HEK293 (cell line): ENCODE results near the gene CMPK1.

Experiments used
- CTCF ChIA-PET: fragments of 350-600 bp; formaldehyde crosslinking; extraction: SDS; loops from one replicate; lab custom pipeline; 2021; ENCODE audit warnings: antibody characterized with exemption; lab: Yijun Ruan, JAX
- POLR2A ChIA-PET: fragments of 300-600 bp; formaldehyde crosslinking; extraction: SDS; loops from one replicate; lab custom pipeline; 2020; ENCODE audit warnings: antibody characterized with exemption, inconsistent platforms; lab: Yijun Ruan, JAX
- H3K27ac ChIP-seq: fragments of 200-500 bp; sonication (Bioruptor generic); 2 replicates; pipeline ENCODE4 v1.5.1; 2014; ENCODE audit warnings: low read depth, low read length, control low read depth, inconsistent platforms; ENCODE audit errors: extremely low read depth
- H3K36me3 ChIP-seq, 2 experiments: fragments of 200-500 bp in 1 of 2; sonication (Bioruptor generic) in 1 of 2; 1 replicate in 1 of 2; 2 replicates in 1 of 2; pipeline ENCODE4 v1.5.1; 2014 to 2017; ENCODE audit warnings: inconsistent platforms in 2 of 2, low read length in 2 of 2; ENCODE audit not compliant: control insufficient read depth in 2 of 2, insufficient read depth in 1 of 2
- H3K4me1 ChIP-seq: fragments of 200-500 bp; sonication (Bioruptor generic); 2 replicates; pipeline ENCODE4 v1.5.1; 2014; ENCODE audit warnings: mild to moderate bottlenecking, low read length, inconsistent platforms; ENCODE audit not compliant: control insufficient read depth, insufficient read depth
- H3K4me3 ChIP-seq: 2 replicates; pipeline ENCODE4 v1.5.1; 2011; ENCODE audit warnings: low read depth, mild to moderate bottlenecking, control low read depth, low read length, moderate library complexity
- H3K9me3 ChIP-seq: fragments of 200-500 bp; sonication (Bioruptor generic); 2 replicates; pipeline ENCODE4 v1.5.1; 2014; ENCODE audit warnings: low read depth, low read length, inconsistent platforms; ENCODE audit not compliant: control insufficient read depth, insufficient read depth
- BCL11B ChIP-seq: fragments of 450-650 bp; formaldehyde crosslinking; IDR thresholded peaks from 2 replicates; pipeline ENCODE4 v1.5.1; 2016; ENCODE audit warnings: low read depth, missing biosample characterization, missing genetic modification characterization
- GLI4 ChIP-seq: fragments of 450-650 bp; formaldehyde crosslinking; IDR thresholded peaks from 2 replicates; pipeline ENCODE4 v1.5.1; 2016; ENCODE audit warnings: missing biosample characterization, missing genetic modification characterization
- OSR2 ChIP-seq: fragments of 450-650 bp; formaldehyde crosslinking; IDR thresholded peaks from 2 replicates; pipeline ENCODE4 v1.5.1; 2016; ENCODE audit warnings: missing biosample characterization, missing genetic modification characterization
- SCRT2 ChIP-seq: fragments of 450-650 bp; formaldehyde crosslinking; IDR thresholded peaks from 2 replicates; pipeline ENCODE4 v1.5.1; 2016; ENCODE audit warnings: missing biosample characterization, missing genetic modification characterization
- ZBTB48 ChIP-seq: fragments of 450-650 bp; formaldehyde crosslinking; IDR thresholded peaks from 2 replicates; pipeline ENCODE4 v1.5.1; 2016; ENCODE audit warnings: missing biosample characterization, missing genetic modification characterization
- ZNF132 ChIP-seq: fragments of 450-650 bp; formaldehyde crosslinking; IDR thresholded peaks from 2 replicates; pipeline ENCODE4 v1.5.1; 2017; ENCODE audit warnings: missing biosample characterization, missing genetic modification characterization, borderline replicate concordance
- ZNF214 ChIP-seq: fragments of 450-650 bp; formaldehyde crosslinking; IDR thresholded peaks from 2 replicates; pipeline ENCODE4 v1.5.1; 2017; ENCODE audit warnings: missing biosample characterization, mild to moderate bottlenecking, missing genetic modification characterization, borderline replicate concordance
- ZNF416 ChIP-seq: fragments of 450-650 bp; formaldehyde crosslinking; IDR thresholded peaks from 2 replicates; pipeline ENCODE4 v1.5.1; 2016; ENCODE audit warnings: missing biosample characterization, missing genetic modification characterization
- ZNF473 ChIP-seq: fragments of 450-650 bp; formaldehyde crosslinking; IDR thresholded peaks from 2 replicates; pipeline ENCODE4 v1.5.1; 2017; ENCODE audit warnings: missing biosample characterization, missing genetic modification characterization
- ZNF510 ChIP-seq: fragments of 450-650 bp; formaldehyde crosslinking; IDR thresholded peaks from 2 replicates; pipeline ENCODE4 v1.5.1; 2018; ENCODE audit warnings: mild to moderate bottlenecking, missing genetic modification characterization, missing biosample characterization; ENCODE audit not compliant: insufficient replicate concordance
- ZNF529 ChIP-seq: fragments of 450-650 bp; formaldehyde crosslinking; IDR thresholded peaks from 2 replicates; pipeline ENCODE4 v1.5.1; 2017; ENCODE audit warnings: missing genetic modification characterization, missing biosample characterization; ENCODE audit not compliant: insufficient replicate concordance
- ZNF596 ChIP-seq: fragments of 450-650 bp; IDR thresholded peaks from 2 replicates; pipeline ENCODE4 v1.5.0; 2018; ENCODE audit warnings: missing biosample characterization, mild to moderate bottlenecking, missing genetic modification characterization, moderate library complexity
- ZNF621 ChIP-seq: fragments of 450-650 bp; formaldehyde crosslinking; IDR thresholded peaks from 2 replicates; pipeline ENCODE4 v1.5.1; 2017; ENCODE audit warnings: missing biosample characterization, missing genetic modification characterization
- ZNF626 ChIP-seq: fragments of 450-650 bp; sonication (Bioruptor Pico); formaldehyde crosslinking; IDR thresholded peaks from 2 replicates; pipeline ENCODE4 v1.5.1; 2018; ENCODE audit warnings: missing biosample characterization, missing genetic modification characterization, inconsistent platforms
- ZNF629 ChIP-seq: fragments of 450-650 bp; formaldehyde crosslinking; IDR thresholded peaks from 2 replicates; pipeline ENCODE4 v1.5.1; 2017; ENCODE audit warnings: missing biosample characterization, missing genetic modification characterization
- ZNF658 ChIP-seq: fragments of 450-650 bp; formaldehyde crosslinking; IDR thresholded peaks from 2 replicates; pipeline ENCODE4; 2016; ENCODE audit warnings: missing biosample characterization, missing genetic modification characterization
- ZNF747 ChIP-seq: fragments of 450-650 bp; formaldehyde crosslinking; IDR thresholded peaks from 2 replicates; pipeline ENCODE4 v1.5.1; 2016; ENCODE audit warnings: missing biosample characterization, missing genetic modification characterization
- ZNF792 ChIP-seq: fragments of 450-650 bp; formaldehyde crosslinking; IDR thresholded peaks from 2 replicates; pipeline ENCODE4 v1.5.1; 2016; ENCODE audit warnings: missing biosample characterization, missing genetic modification characterization
- TF ChIP-seq, protein P1 (sequence below): fragments of 450-650 bp; formaldehyde crosslinking; IDR thresholded peaks from 2 replicates; pipeline ENCODE4 v1.5.1; 2016; ENCODE audit warnings: missing biosample characterization, missing genetic modification characterization
- TF ChIP-seq, protein P2 (sequence below): fragments of 450-650 bp; formaldehyde crosslinking; IDR thresholded peaks from 2 replicates; pipeline ENCODE4 v1.5.1; 2017; ENCODE audit warnings: missing biosample characterization, missing genetic modification characterization
- TF ChIP-seq, protein P3 (sequence below): fragments of 450-650 bp; formaldehyde crosslinking; IDR thresholded peaks from 2 replicates; pipeline ENCODE4 v1.5.1; 2017; ENCODE audit warnings: missing biosample characterization, mild to moderate bottlenecking, missing genetic modification characterization, moderate library complexity
- TF ChIP-seq, protein P4 (sequence below): fragments of 450-650 bp; formaldehyde crosslinking; IDR thresholded peaks from 2 replicates; pipeline ENCODE4 v1.5.1; 2016; ENCODE audit warnings: missing biosample characterization, missing genetic modification characterization
- TF ChIP-seq, protein P5 (sequence below): fragments of 450-650 bp; formaldehyde crosslinking; IDR thresholded peaks from 2 replicates; pipeline ENCODE4 v1.5.1; 2017; ENCODE audit warnings: missing biosample characterization, missing genetic modification characterization
- TF ChIP-seq, protein P6 (sequence below): fragments of 450-650 bp; formaldehyde crosslinking; IDR thresholded peaks from 2 replicates; pipeline ENCODE4 v1.5.1; 2016; ENCODE audit warnings: missing biosample characterization, missing genetic modification characterization

The CMPK1 gene

DNA sequence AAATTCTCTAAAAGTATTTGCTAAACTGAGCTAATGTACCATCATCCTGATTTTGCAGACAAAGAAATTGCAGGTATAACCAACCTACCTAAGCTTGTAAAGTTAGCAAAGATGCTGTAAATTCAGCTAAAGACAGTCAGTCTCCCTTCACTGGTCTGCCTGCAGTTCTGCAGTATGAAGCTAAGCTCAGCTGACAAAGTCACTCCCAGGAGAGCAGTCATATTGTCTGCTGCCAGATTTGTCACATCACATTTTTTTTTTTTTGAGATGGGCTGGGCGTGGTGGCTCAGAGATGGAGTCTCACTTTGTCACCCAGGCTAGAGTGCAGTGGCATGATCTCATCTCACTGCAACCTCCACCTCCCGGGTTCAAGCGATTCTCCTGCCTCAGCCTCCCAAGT, 8.9 kb upstream of the CMPK1 start:
- ChIA-PET CTCF (interaction anchor here (0.6 to 2.3 kb wide), 2 partner anchors 8 to 87 kb away, joined by 4 to 9 read pairs; partner anchors contain the start of gene CMPK1), POLR2A (interaction anchor here (0.8 to 4.5 kb wide), 2 partner anchors 9 to 10 kb away, joined by 5 to 32 read pairs; partner anchors contain the start of genes CMPK1 and STIL)
- TF ChIP-seq ZNF416 (tag by site-specific recombination) (no peak), SCRT2 (tag by site-specific recombination) (no peak), ZNF529 (no peak), GLI4 (no peak), BCL11B (tag by site-specific recombination) (no peak), ZNF621 (tag by site-specific recombination) (no peak), ZNF629 (tag by site-specific recombination) (no peak), ZNF214 (tag by site-specific recombination) (no peak), ZNF473 (no peak), ZNF792 (tag by site-specific recombination) (no peak), OSR2 (tag by site-specific recombination) (no peak), ZNF132 (tag by site-specific recombination) (no peak)
- TF ChIP-seq, protein P1, sequence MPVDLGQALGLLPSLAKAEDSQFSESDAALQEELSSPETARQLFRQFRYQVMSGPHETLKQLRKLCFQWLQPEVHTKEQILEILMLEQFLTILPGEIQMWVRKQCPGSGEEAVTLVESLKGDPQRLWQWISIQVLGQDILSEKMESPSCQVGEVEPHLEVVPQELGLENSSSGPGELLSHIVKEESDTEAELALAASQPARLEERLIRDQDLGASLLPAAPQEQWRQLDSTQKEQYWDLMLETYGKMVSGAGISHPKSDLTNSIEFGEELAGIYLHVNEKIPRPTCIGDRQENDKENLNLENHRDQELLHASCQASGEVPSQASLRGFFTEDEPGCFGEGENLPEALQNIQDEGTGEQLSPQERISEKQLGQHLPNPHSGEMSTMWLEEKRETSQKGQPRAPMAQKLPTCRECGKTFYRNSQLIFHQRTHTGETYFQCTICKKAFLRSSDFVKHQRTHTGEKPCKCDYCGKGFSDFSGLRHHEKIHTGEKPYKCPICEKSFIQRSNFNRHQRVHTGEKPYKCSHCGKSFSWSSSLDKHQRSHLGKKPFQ = no peak
- TF ChIP-seq, protein P2, sequence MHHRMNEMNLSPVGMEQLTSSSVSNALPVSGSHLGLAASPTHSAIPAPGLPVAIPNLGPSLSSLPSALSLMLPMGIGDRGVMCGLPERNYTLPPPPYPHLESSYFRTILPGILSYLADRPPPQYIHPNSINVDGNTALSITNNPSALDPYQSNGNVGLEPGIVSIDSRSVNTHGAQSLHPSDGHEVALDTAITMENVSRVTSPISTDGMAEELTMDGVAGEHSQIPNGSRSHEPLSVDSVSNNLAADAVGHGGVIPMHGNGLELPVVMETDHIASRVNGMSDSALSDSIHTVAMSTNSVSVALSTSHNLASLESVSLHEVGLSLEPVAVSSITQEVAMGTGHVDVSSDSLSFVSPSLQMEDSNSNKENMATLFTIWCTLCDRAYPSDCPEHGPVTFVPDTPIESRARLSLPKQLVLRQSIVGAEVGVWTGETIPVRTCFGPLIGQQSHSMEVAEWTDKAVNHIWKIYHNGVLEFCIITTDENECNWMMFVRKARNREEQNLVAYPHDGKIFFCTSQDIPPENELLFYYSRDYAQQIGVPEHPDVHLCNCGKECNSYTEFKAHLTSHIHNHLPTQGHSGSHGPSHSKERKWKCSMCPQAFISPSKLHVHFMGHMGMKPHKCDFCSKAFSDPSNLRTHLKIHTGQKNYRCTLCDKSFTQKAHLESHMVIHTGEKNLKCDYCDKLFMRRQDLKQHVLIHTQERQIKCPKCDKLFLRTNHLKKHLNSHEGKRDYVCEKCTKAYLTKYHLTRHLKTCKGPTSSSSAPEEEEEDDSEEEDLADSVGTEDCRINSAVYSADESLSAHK (tag by site-specific recombination) = no peak
- H3K36me3 ChIP-seq = no peaks in the 10 kb centered on the region
- H3K27ac ChIP-seq = no peak overlapping the region
- H3K4me3 ChIP-seq = no peak overlapping the region
- H3K9me3 ChIP-seq = no peaks in the 10 kb centered on the region
- no peaks in the 10 kb centered on the region; the same call in 1 of the 2 replicates for H3K4me1 ChIP-seq

DNA sequence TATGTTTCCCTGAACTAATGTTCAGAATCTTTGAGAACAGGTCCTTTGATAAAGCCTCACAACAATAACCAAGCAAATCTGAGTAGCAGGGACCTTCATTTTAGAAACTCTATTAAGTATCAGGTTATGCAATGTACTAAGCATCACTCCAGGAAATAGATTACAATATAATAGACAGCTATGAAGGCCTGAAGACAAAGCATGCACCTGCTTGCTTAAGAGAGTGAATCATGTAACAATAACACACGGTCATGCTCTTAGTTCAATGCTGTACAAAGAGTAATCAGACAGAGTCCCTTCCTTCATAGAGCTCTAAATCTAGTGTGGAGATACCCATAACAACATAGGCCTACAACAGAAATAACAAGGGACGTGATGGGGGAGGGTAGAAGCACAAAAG, 8.1 kb upstream of the CMPK1 start:
- Histone ChIP-seq H3K4me3 (no peak overlapping the region), H3K9me3 (no peaks in the 10 kb centered on the region), H3K4me1 (no peaks in the 10 kb centered on the region; the same call in 1 of the 2 replicates), H3K36me3 (no peaks in the 10 kb centered on the region), H3K27ac (no peak overlapping the region)
- POLR2A ChIA-PET = interaction anchor here (4.5 kb wide), 1 partner anchor 11 kb away, joined by 32 read pairs; the partner anchor contains the start of gene STIL
- CTCF ChIA-PET = interaction anchor here (1.2 kb wide), 1 partner anchor 8 kb away, joined by 4 read pairs; no protein-coding TSS in a partner anchor
- TF ChIP-seq, protein P3, sequence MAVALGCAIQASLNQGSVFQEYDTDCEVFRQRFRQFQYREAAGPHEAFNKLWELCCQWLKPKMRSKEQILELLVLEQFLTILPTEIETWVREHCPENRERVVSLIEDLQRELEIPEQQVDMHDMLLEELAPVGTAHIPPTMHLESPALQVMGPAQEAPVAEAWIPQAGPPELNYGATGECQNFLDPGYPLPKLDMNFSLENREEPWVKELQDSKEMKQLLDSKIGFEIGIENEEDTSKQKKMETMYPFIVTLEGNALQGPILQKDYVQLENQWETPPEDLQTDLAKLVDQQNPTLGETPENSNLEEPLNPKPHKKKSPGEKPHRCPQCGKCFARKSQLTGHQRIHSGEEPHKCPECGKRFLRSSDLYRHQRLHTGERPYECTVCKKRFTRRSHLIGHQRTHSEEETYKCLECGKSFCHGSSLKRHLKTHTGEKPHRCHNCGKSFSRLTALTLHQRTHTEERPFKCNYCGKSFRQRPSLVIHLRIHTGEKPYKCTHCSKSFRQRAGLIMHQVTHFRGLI (tag by site-specific recombination) = no peak
- TF ChIP-seq ZNF626 = no peak
- TF ChIP-seq, protein P4, sequence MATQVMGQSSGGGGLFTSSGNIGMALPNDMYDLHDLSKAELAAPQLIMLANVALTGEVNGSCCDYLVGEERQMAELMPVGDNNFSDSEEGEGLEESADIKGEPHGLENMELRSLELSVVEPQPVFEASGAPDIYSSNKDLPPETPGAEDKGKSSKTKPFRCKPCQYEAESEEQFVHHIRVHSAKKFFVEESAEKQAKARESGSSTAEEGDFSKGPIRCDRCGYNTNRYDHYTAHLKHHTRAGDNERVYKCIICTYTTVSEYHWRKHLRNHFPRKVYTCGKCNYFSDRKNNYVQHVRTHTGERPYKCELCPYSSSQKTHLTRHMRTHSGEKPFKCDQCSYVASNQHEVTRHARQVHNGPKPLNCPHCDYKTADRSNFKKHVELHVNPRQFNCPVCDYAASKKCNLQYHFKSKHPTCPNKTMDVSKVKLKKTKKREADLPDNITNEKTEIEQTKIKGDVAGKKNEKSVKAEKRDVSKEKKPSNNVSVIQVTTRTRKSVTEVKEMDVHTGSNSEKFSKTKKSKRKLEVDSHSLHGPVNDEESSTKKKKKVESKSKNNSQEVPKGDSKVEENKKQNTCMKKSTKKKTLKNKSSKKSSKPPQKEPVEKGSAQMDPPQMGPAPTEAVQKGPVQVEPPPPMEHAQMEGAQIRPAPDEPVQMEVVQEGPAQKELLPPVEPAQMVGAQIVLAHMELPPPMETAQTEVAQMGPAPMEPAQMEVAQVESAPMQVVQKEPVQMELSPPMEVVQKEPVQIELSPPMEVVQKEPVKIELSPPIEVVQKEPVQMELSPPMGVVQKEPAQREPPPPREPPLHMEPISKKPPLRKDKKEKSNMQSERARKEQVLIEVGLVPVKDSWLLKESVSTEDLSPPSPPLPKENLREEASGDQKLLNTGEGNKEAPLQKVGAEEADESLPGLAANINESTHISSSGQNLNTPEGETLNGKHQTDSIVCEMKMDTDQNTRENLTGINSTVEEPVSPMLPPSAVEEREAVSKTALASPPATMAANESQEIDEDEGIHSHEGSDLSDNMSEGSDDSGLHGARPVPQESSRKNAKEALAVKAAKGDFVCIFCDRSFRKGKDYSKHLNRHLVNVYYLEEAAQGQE (tag by site-specific recombination) = no peak
- TF ChIP-seq, protein P5, sequence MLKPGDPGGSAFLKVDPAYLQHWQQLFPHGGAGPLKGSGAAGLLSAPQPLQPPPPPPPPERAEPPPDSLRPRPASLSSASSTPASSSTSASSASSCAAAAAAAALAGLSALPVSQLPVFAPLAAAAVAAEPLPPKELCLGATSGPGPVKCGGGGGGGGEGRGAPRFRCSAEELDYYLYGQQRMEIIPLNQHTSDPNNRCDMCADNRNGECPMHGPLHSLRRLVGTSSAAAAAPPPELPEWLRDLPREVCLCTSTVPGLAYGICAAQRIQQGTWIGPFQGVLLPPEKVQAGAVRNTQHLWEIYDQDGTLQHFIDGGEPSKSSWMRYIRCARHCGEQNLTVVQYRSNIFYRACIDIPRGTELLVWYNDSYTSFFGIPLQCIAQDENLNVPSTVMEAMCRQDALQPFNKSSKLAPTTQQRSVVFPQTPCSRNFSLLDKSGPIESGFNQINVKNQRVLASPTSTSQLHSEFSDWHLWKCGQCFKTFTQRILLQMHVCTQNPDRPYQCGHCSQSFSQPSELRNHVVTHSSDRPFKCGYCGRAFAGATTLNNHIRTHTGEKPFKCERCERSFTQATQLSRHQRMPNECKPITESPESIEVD (tag by site-specific recombination) = no peak
- no peak for TF ChIP-seq ZNF658 (tag by site-specific recombination)
- no peak for TF ChIP-seq ZNF747 (tag by site-specific recombination)
- TF ChIP-seq, protein P6, sequence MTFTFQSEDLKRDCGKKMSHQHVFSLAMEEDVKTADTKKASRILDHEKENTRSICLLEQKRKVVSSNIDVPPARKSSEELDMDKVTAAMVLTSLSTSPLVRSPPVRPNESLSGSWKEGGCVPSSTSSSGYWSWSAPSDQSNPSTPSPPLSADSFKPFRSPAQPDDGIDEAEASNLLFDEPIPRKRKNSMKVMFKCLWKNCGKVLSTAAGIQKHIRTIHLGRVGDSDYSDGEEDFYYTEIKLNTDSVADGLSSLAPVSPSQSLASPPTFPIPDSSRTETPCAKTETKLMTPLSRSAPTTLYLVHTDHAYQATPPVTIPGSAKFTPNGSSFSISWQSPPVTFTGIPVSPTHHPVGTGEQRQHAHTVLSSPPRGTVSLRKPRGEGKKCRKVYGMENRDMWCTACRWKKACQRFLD (tag by site-specific recombination) = no peak
- no peak for TF ChIP-seq ZNF510 (tag by site-specific recombination)
- TF ChIP-seq ZNF596 (tag by site-specific recombination) = no peak
- no peak for TF ChIP-seq ZBTB48 (tag by site-specific recombination)
